Activated CD4-positive, alpha-beta T cell treated with anti-CD3 and anti-CD28 coated beads for 36 hours (primary cell): ENCODE results near the gene RBM17. TPM values are rescaled to one million over a fixed set of nuclear protein-coding genes. Genes with fewer than 3 reads are reported as not detected.
A peak's percentile ranks its signal among the peaks of the same experiment; 100 is the strongest.

Source experiments
- ATAC-seq: fragments of 200-7000 bp; cut with Tn5 transposase; one replicate; pipeline ENCODE4 v1.10.0; 2021; ENCODE audit warnings: mild to moderate bottlenecking, moderate library complexity
- CTCF ChIA-PET: fragments of 350-600 bp; sonication (Branson Sonifier 250); formaldehyde crosslinking; loops from one replicate; lab custom pipeline; 2021; ENCODE audit warnings: antibody characterized with exemption; lab: Charles Lee
- POLR2A ChIA-PET: fragments of 350-600 bp; sonication (Branson Sonifier 250); formaldehyde crosslinking; loops from one replicate; lab custom pipeline; 2021; ENCODE audit warnings: antibody characterized with exemption, inconsistent platforms; lab: Charles Lee
- DNase-seq: peaks from one replicate; pipeline ENCODE4 v3.0.0-alpha.2; 2020
- H3K27ac Mint-ChIP-seq: one replicate; pipeline ENCODE4 v1.8.0; 2021; ENCODE audit warnings: mixed read lengths
- H3K27me3 Mint-ChIP-seq: one replicate; pipeline ENCODE4 v1.8.0; 2021; ENCODE audit warnings: mixed read lengths
- H3K36me3 Mint-ChIP-seq: one replicate; pipeline ENCODE4 v1.8.0; 2021; ENCODE audit warnings: low read depth, mixed read lengths
- H3K4me1 Mint-ChIP-seq: one replicate; pipeline ENCODE4 v1.8.0; 2021; ENCODE audit warnings: mixed read lengths
- H3K4me3 Mint-ChIP-seq: one replicate; pipeline ENCODE4 v1.8.0; 2021; ENCODE audit warnings: mild to moderate bottlenecking, moderate library complexity, mixed read lengths
- H3K9me3 Mint-ChIP-seq: one replicate; pipeline ENCODE4 v1.8.0; 2021; ENCODE audit warnings: low read depth, mixed read lengths
- intact Hi-C, 2 experiments: fragments of 100-400 bp; cut with DNase I in 1 of 2; cut with micrococcal nuclease in 1 of 2; formaldehyde crosslinking; loops; one replicate each; pipeline versions ENCODE4 v1.14.2 to v1.15.1; 2022 to 2024; cut with DNase I, micrococcal nuclease
- total RNA-seq, 2 experiments: library from RNA; stranded (reverse); gene quantifications; one replicate each; pipeline ENCODE4 v1.2.3, GENCODE V29; 2021

RBM17 gene
- total RNA-seq, 2 experiments from 2014 or later = 206 to 246 TPM

GRCh38 chr10:6134099-6134823 lies 45.4 kb downstream of the RBM17 start:
- no peaks in the 10 kb centered on the region for H3K9me3 Mint-ChIP-seq
- peaks cover 6% of the 10 kb centered on the region for H3K27me3 Mint-ChIP-seq
- ATAC-seq (no peak), DNase-seq (no peak)
- CTCF ChIA-PET = interaction anchor here (0.5 to 3.6 kb wide), 7 partner anchors 10 to 80 kb away, joined by 3 to 14 read pairs (median 4); no protein-coding TSS in a partner anchor
- peak overlapping the region; percentile 63 for H3K27ac Mint-ChIP-seq
- intact Hi-C loops = no loop called here
- no peak overlapping the region for H3K4me3 Mint-ChIP-seq
- H3K36me3 Mint-ChIP-seq = no peaks in the 10 kb centered on the region
- POLR2A ChIA-PET = no interaction called here
- peaks cover 72% of the 10 kb centered on the region for H3K4me1 Mint-ChIP-seq

GRCh38 chr10:6135039-6135438 lies 46.2 kb downstream of the RBM17 start:
- H3K4me1 Mint-ChIP-seq = peaks cover 71% of the 10 kb centered on the region
- H3K27me3 Mint-ChIP-seq = peaks cover 6% of the 10 kb centered on the region
- ATAC-seq = no peak
- peak overlapping the region; percentile 61 for H3K4me3 Mint-ChIP-seq
- intact Hi-C loops = loop anchor here in 1 of 2 experiments (1.0 to 5.0 kb wide), 2 partner anchors 83 to 457 kb away; no protein-coding TSS in a partner anchor
- H3K27ac Mint-ChIP-seq = peak overlapping the region; percentile 89
- no peak for DNase-seq
- H3K9me3 Mint-ChIP-seq = no peaks in the 10 kb centered on the region
- no peaks in the 10 kb centered on the region for H3K36me3 Mint-ChIP-seq
- ChIA-PET POLR2A (no interaction called here), CTCF (interaction anchor here (0.9 to 3.6 kb wide), 8 partner anchors 12 to 80 kb away, joined by 3 to 14 read pairs (median 6); partner anchors contain the start of gene PFKFB3)

- Mint-ChIP-seq H3K27ac (peak overlapping the region; percentile 89), H3K27me3 (peaks cover 6% of the 10 kb centered on the region), H3K4me3 (peak overlapping the region; percentile 61), H3K36me3 (no peaks in the 10 kb centered on the region), H3K4me1 (peaks cover 71% of the 10 kb centered on the region), H3K9me3 (no peaks in the 10 kb centered on the region)
- ChIA-PET POLR2A (interaction anchor here (1.0 to 1.5 kb wide), 10 partner anchors 9 to 213 kb away, joined by 3 to 11 read pairs (median 6); partner anchors contain the start of gene PFKFB3), CTCF (interaction anchor here (0.5 to 3.6 kb wide), 22 partner anchors 9 to 266 kb away, joined by 3 to 14 read pairs (median 4); partner anchors contain the start of gene PFKFB3)
- no peak for DNase-seq
- no peak for ATAC-seq
- intact Hi-C loops = loop anchor here in 1 of 2 experiments (1.0 to 5.0 kb wide), 4 partner anchors 65 to 457 kb away; no protein-coding TSS in a partner anchor
These were observed 46.8 kb downstream of the RBM17 start for GRCh38 chr10:6135589-6136168.

- Mint-ChIP-seq H3K27ac (peak overlapping the region; percentile 89), H3K27me3 (peaks cover 6% of the 10 kb centered on the region), H3K4me3 (peak overlapping the region; percentile 61), H3K9me3 (no peaks in the 10 kb centered on the region), H3K36me3 (no peaks in the 10 kb centered on the region), H3K4me1 (peaks cover 71% of the 10 kb centered on the region)
- DNase-seq (peak; percentile 83), ATAC-seq (peak; percentile 81)
- intact Hi-C loops = loop anchor here in 1 of 2 experiments (2.0 to 5.0 kb wide), 3 partner anchors 64 to 456 kb away; no protein-coding TSS in a partner anchor
- ChIA-PET POLR2A (interaction anchor here (0.8 to 1.5 kb wide), 13 partner anchors 8 to 444 kb away, joined by 3 to 11 read pairs (median 5); partner anchors contain the start of gene PFKFB3), CTCF (interaction anchor here (0.5 to 3.6 kb wide), 24 partner anchors 8 to 383 kb away, joined by 3 to 14 read pairs (median 4); partner anchors contain the start of gene PFKFB3)
These were observed 47.7 kb downstream of the RBM17 start for GRCh38 chr10:6136215-6137201.

GRCh38 chr10:6138456-6138855 lies 49.6 kb downstream of the RBM17 start:
- ATAC-seq (no peak), DNase-seq (no peak)
- Mint-ChIP-seq H3K4me1 (peaks cover 89% of the 10 kb centered on the region), H3K27me3 (peaks cover 6% of the 10 kb centered on the region), H3K36me3 (no peaks in the 10 kb centered on the region), H3K9me3 (no peaks in the 10 kb centered on the region), H3K27ac (no peak overlapping the region), H3K4me3 (no peak overlapping the region)
- ChIA-PET POLR2A (no interaction called here), CTCF (interaction anchor here (0.5 to 1.3 kb wide), 4 partner anchors 9 to 205 kb away, joined by 3 to 4 read pairs (median 4); no protein-coding TSS in a partner anchor)
- intact Hi-C loops = loop anchor here in 1 of 2 experiments (5.0 kb wide), 1 partner anchor 454 kb away; no protein-coding TSS in a partner anchor

GRCh38 chr10:6139470-6139869 lies 50.6 kb downstream of the RBM17 start:
- ChIA-PET POLR2A (no interaction called here), CTCF (interaction anchor here (0.6 to 1.5 kb wide), 6 partner anchors 11 to 564 kb away, joined by 3 to 8 read pairs (median 4); partner anchors contain the start of gene PFKFB3)
- Mint-ChIP-seq H3K27me3 (peaks cover 6% of the 10 kb centered on the region), H3K4me3 (no peak overlapping the region), H3K27ac (no peak overlapping the region), H3K36me3 (no peaks in the 10 kb centered on the region), H3K4me1 (peaks cover 91% of the 10 kb centered on the region), H3K9me3 (no peaks in the 10 kb centered on the region)
- DNase-seq = no peak
- ATAC-seq = no peak
- intact Hi-C loops = loop anchor here in 1 of 2 experiments (5.0 kb wide), 1 partner anchor 453 kb away; no protein-coding TSS in a partner anchor

GRCh38 chr10:6140141-6140841 lies 51.5 kb downstream of the RBM17 start:
- intact Hi-C loops = loop anchor here (2.0 to 10.0 kb wide), 6 partner anchors 81 to 585 kb away; partner anchors contain the start of genes GDI2 (in 1 of the 2) and IL15RA (in 1 of the 2)
- ChIA-PET CTCF (interaction anchor here (0.7 to 1.5 kb wide), 4 partner anchors 21 to 268 kb away, joined by 4 to 8 read pairs (median 4); partner anchors contain the start of gene PFKFB3), POLR2A (interaction anchor here (0.6 kb wide), 3 partner anchors 11 to 267 kb away, joined by 3 read pairs; no protein-coding TSS in a partner anchor)
- no peaks in the 10 kb centered on the region for H3K9me3 Mint-ChIP-seq
- peaks cover 6% of the 10 kb centered on the region for H3K27me3 Mint-ChIP-seq
- DNase-seq = peak; percentile 68
- peaks cover 83% of the 10 kb centered on the region for H3K4me1 Mint-ChIP-seq
- H3K36me3 Mint-ChIP-seq = no peaks in the 10 kb centered on the region
- peak overlapping the region; percentile 68 for H3K4me3 Mint-ChIP-seq
- ATAC-seq = no peak
- H3K27ac Mint-ChIP-seq = peak overlapping the region; percentile 93

- DNase-seq (no peak), ATAC-seq (no peak)
- Mint-ChIP-seq H3K27ac (peak overlapping the region; percentile 93), H3K36me3 (peaks cover under 1% of the 10 kb centered on the region), H3K9me3 (no peaks in the 10 kb centered on the region), H3K4me3 (peak overlapping the region; percentile 68), H3K4me1 (peaks cover 78% of the 10 kb centered on the region), H3K27me3 (peaks cover 6% of the 10 kb centered on the region)
- intact Hi-C loops = loop anchor here (1.0 to 10.0 kb wide), 8 partner anchors 11 to 586 kb away; partner anchors contain the start of genes GDI2 (in 1 of the 2) and IL15RA (in 1 of the 2)
- POLR2A ChIA-PET = interaction anchor here (0.6 kb wide), 2 partner anchors 11 to 207 kb away, joined by 3 read pairs; no protein-coding TSS in a partner anchor
- CTCF ChIA-PET = interaction anchor here (0.7 kb wide), 1 partner anchor 268 kb away, joined by 4 read pairs; no protein-coding TSS in a partner anchor
These were observed 52.1 kb downstream of the RBM17 start for GRCh38 chr10:6140965-6141295.

- intact Hi-C loops = loop anchor here (1.0 to 10.0 kb wide), 8 partner anchors 11 to 587 kb away; partner anchors contain the start of genes GDI2 (in 1 of the 2) and IL15RA (in 1 of the 2)
- ChIA-PET CTCF (interaction anchor here (0.7 kb wide), 1 partner anchor 73 kb away, joined by 3 read pairs; no protein-coding TSS in a partner anchor), POLR2A (interaction anchor here (0.6 to 0.7 kb wide), 2 partner anchors 12 to 207 kb away, joined by 3 to 4 read pairs; no protein-coding TSS in a partner anchor)
- Mint-ChIP-seq H3K4me1 (peaks cover 78% of the 10 kb centered on the region), H3K4me3 (peak overlapping the region; percentile 68), H3K9me3 (no peaks in the 10 kb centered on the region), H3K27me3 (peaks cover 6% of the 10 kb centered on the region), H3K36me3 (peaks cover 6% of the 10 kb centered on the region), H3K27ac (peak overlapping the region; percentile 93)
- ATAC-seq (peak; percentile 44), DNase-seq (peak; percentile 66)
These were observed 52.7 kb downstream of the RBM17 start for GRCh38 chr10:6141296-6142151.
